AG20443 (cell line): ENCODE results near the gene IKZF5.

Source experiments
- DNase-seq: peaks from one replicate; pipeline ENCODE4 v3.0.0; 2012; ENCODE audit warnings: low spot score, mixed read lengths

IKZF5 gene

DNA sequence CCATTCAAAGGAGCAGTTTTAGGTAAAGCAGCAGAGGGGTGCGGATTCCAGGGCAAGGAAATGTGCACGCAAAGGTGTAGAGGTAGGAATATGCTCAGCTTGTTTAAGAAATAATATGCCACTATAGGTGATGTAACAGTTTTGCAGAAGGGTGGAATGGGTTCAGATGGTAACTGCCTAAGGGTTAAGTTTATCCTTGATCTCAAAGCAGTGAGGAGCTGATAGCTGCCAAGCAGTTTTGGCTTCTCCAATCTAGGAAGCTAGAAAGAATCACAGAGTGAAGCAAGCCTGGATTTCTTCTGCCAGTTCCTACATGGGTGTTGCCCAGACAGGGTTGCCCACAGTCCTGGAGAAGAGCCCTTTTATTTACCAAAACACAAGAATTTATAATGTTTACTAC is 6.2 kb upstream of the IKZF5 start:
- DNase-seq, result no peak

DNA sequence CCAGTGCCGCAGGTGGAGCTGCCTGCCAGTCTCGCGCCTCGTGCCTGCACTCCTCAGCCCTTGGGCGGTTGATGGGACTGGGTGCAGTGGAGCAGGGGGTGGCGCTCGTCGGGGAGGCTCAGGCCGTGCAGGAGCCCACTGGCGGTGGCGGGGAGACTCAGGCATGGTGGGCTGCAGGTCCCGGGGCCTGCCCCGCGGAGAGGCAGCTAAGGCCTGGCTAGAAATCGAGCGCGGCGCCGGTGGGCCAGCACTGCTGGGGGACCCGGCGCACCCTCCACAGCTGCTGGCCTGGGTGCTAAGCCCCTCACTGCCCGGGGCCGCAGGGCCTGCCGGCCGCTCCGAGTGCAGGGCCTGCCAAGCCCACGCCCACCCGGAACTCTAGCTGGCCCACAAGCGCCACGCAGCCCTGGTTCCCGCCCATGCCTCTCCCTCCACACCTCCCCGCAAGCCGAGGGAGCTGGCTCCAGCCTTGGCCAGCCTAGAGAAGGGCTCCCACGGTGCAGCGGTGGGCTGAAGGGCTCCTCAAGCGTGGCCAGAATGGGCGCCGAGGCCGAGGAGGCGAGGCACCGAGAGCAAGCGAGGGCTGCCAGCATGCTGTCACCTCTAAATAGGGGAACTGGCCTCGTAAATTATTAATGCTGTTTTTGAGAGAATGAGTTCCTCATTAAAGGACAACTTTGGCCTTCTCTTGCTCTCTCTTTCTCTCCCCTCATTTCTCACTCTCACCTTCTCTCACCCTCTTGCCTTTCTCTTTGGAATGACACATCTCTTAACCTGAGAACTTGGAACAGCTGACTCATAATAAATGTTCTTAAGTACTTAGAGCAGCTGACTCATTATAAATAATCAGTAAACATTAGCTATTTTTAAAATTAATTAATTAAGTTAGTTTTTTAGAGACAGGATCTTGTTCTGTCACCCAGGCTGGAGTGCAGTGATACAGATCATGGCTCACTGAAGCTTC is 5.1 kb upstream of the IKZF5 start:
- no peak for DNase-seq

DNA sequence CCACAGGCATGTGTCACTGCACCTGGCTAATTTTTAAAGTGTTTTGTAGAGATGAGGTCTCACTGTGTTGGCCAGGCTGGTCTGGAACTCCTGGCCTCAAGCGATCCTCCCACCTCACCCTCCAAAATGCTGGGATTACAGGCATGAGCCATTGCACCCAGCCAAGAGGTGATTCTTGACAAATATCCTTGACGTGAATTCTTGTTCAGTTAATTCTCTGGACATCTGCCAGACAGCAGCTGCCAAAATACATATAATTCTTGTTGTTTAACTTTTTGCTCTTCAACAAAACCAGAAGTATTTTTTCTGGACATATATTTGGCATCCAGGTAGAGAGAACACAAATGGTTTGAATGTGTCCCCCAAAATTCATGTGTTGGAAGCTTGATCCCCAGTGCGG is 3.4 kb upstream of the IKZF5 start:
- DNase-seq, result no peak

DNA sequence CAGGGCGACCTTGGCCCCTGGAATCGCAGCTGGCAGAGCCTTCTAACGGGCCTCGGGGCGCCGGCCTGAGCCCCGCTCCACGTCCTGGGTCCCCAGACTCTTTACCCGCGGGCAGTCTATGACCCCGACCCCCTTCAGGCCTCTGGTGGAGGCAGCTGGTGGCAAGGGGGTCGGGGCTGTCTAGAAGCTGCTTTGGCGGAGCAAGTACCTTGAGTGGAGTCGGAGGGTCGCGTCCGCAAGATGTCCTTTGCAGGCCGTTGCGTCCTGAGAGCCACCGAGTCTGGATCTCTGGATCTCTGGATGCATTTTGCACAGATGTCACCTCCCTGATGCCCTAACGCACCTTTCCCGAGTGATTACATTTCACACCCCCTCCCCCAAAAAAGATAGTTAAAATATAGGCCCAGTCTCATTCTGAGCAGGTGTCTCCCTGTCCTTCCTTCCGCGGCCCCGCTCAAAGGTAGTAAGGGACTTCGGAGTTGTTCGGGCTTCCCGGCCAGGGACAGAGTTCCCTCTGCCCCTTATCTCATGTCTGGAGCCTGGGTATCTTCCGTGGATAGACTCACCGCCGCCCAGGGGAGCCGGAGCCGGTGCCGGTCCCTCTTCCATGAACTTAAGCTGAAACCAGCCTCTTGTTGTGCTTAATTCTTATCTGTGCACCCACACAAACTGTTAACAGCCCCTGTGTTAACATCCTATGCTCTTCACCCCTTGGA is 668 bp upstream of the IKZF5 start:
- DNase-seq, result peak; percentile 39

DNA sequence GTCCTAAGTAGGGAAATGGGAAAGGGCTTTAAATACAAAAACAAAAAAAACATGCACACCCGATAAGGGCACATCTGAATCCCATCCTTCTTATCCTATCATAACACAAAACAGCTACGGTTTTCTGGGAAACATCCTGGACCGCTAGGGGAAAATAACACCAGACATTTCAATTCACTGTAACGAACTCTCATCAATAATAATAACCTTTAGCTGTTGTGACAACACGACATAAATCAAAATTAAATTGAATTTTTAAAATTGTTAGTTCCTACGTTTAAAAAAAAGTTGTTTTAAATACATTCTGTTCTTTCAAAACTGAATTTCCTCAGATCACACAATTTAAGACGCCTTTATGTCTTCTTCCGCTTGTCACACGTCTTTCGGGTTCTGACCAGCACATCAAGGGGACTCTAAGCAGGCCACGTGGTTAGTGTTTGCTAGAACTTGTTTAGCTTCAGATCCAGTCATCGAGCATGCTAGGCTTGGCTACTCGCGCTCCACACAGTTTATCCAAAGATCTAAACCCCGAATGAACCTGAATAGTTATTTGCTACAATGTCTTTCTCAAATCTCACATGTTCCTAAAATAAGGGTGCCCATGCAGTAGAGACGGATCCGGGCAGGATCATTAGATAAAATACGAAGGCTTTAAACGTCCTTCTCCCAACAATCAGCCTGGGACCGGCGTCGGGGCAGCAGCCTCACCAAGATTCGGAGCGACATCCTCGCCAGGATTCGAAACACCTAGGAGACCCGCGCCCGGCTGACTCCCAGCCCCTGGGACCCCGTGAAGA is 839 bp downstream of the IKZF5 start:
- peak; percentile 61 for DNase-seq

DNA sequence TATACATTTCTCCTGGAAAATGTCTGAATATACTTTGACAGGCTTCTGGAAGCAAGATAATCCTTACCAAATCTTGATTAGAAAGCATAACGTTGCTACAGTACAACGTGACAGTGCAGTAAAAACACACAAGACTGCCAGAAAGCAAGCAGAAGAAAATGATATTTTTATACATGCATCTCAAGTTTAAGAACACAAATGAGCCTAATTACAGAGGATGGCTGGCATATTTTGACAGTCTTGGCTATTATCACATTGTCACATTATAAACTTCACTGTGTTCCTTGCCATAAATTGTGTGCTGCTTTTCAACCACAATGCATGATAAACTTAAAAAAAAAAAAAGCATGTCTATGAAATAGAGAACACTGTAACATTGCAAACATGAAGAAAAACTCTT is 4.3 kb downstream of the IKZF5 start:
- no peak for DNase-seq

DNA sequence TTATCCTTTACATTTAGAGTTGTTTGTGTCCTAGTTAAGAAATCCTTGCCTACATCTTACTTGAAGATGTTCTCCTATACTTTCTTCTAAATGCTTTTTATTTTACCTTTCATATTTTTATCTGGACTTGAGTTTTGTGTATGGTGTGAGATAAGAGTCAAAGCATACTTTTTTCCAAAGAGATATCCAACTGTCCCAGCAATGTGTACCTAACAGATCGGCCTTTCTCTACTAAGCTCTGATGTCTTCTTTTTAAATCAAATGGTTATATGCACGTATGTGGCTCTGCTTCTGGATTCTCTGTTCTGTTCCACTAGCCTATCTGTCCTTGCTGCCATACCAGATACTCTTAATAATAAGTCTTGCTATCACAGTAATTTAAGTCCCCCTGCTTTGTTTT is 7.2 kb downstream of the IKZF5 start:
- DNase-seq, result no peak

DNA sequence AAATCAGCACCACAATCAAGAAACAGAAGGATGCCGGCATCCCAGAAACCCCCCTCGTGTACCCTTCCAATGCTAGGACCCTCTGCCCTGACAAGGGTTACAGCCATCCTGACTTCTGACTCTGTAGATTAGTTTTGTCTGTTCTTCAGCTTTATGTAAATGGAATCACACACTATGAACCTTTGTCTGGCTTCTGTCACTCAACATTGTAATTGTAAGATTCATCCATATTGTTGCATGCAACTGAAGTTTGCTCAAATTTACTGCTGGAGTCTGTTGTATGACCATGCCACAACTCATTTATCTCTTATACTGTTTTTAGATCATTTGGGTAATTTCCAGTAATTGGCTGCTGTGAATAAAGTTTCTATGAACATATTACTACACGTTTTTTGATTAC is 8.4 kb downstream of the IKZF5 start:
- DNase-seq, result no peak

DNA sequence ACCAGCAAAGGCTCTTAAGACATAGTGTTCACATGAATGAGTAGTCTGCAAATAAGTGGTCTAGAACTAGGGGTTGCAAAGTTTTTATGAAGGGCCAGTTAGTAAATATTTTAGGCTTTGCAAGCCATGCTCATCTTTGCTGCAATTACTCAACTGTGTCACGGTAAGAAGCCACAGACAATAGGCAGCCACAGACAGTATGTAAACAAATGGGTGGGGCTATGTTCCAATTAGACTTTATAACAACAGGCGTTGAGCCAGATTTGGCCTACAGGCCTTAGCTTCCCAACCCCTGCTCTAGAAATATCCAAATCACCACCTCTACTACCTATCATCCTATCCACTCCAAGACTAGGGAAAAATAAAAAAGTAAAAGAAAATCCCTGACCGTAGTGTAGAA is 9.2 kb downstream of the IKZF5 start:
- DNase-seq, result no peak

DNA sequence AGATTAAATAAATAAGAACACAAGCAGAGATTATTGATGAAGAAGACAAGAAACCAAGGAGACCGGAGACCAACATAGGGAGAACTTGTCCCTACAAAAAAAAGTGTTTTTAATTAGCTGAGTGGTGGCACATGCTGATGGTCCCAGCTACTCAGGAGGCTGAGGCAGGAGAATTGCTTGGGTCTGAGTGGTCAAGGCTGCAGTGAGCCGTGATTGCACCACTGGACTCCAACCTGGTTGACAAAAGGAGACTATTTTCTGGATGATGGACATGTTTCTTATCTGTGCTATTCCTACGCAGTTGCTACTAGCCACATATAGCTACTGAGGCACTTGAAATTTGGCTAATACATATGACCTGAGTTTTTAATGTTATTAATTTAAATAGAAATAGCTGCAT is 9.7 kb downstream of the IKZF5 start:
- no peak for DNase-seq

DNA sequence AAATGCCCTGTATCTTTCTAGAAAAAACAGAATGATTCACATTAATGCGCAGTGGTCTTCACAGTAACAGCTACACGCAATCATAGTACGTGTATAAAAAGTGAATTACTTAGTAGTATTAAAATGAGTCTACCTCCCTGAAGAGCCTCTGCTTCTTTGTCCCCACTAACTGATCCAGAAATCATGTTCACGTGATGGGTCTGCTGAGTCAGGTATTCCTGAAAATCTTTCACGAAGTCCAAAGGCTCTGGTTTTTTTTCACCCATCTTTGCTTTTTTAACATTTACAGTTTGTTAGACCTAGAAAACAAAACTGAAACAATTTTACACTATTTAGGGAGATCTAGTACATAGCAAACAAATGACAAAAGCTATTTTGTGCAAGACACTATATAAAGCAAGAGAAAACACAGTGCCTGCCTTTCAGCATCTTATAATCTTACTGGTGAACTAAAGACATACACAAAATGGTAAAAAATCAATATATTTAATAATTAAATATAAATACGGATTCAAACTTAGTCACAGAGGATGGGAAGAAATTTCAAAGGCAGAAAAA is 10.2 kb downstream of the IKZF5 start:
- DNase-seq, result no peak

DNA sequence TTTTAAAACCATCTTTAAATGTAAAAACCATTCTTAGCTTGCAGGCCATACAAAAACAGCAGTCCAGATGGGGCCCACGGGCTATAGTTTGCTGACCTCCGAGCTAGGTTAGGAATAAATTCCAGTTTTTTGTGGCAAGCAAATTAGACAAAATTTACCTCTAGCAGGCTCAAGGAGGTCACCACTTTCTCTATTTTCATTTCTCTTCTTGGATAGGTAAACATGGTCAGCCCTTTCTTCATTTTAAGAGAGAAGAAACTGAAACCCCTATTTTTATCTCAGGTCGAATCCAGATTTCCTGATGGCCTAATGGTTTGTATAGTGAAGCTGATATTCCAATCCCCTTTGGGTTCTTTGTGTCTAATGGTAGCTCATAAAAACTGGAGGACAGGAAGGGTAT is 10.7 kb downstream of the IKZF5 start:
- DNase-seq, result no peak

DNA sequence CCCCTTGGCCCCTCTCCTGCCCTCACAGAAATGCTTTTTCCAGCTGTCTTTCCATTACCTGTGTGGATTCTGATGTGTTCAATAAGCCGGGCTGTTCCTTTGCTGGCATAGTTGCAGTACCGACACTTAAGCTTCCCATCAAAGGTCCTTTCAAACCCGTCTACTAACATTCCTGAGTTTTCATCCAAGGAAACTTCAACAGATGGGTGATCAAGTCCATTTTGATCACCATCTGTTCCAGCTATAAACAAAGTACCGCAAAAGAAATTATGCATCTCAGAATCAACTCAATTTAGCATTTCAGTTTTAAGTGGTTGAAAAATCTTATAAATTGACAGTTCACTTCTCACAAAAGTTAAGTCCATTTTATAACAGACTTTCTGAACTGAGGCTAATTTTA is 12.7 kb downstream of the IKZF5 start:
- no peak for DNase-seq

DNA sequence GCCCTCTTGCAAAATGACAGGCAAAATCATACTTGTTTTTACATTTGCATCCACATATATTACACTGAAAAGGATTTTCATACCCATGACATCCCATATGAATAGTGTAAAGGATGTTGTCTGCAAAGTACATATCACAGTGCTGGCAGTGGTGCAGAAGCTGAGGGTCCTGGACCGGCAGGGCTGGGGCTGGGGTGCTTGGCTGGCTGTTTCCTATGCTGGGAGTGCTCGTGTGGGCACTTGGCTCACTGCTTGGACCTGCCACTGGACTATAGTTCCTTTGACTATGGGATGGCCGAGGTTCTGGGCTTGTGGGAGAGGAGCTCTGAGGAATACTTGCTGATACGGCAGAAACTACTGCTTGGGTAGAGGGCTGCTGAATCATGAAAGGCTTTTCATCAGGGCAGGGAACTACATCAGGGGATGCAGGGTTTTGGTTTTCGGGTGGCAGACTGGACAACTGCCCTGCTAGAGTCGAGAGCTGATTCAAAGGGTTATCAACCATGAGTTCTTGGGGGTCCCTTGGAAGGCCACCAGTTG is 14.7 kb downstream of the IKZF5 start:
- no peak for DNase-seq

DNA sequence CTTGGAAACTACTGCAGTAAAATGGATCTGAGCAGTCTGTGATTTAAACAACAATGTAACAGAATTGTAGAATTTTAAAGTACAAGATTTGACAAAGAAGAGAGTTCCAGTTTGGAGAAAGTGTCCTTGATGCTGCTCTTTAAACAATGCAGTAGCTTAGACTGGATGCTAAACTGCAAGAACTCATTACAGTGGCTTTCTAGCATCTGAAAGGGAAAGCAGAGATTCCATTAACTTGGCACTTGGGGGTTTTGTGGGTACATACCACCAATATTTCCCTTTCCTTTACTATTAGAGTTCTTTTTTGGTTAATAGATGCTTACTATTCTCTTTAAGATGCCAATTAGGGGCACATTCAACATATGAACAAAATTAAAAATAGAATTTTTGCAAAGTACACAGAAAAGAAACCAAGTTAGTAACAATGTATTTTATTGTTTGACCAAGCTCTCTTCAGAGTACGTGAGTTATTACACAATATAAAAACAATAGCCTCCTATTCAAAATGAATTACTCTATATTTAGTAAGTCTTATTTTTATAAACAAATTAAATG is 16.5 kb downstream of the IKZF5 start:
- no peak for DNase-seq

DNA sequence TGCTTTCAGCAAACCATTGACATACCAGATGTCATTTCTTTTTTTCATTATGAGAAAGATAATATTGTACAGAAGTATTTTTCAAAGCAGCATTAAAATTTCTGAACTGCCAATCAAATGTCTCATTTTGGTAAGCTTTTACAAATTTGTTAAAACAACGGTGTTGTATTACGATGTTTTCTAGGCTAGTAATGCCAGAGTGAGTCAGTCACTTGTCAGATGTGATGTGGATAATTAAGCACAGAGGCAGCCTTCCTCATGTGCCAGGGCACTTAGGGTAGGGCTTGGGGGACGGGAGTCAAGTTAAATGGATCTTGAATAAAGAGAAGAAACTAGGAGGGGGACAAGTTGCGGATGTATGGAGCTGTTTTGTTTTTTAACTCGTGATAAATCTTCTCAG is 18.3 kb downstream of the IKZF5 start:
- DNase-seq, result no peak

DNA sequence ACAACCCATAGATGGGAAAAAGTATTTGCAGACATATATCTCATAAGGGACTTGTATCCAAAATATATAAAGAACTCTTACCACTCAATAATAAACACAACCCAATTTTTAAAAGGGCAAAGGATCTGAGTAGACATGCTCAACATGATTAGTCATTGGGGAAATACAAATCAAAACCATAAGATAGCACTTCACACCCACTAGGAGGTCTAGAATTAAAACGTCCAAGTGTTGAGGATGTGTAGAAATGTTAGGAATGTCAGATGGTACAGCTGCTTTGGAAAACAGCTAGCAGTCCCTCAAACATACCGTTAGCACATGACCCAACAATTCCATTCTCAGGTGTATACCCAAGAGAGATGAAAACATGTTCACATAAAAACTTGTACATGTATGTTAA is 20.1 kb downstream of the IKZF5 start:
- no peak for DNase-seq

DNA sequence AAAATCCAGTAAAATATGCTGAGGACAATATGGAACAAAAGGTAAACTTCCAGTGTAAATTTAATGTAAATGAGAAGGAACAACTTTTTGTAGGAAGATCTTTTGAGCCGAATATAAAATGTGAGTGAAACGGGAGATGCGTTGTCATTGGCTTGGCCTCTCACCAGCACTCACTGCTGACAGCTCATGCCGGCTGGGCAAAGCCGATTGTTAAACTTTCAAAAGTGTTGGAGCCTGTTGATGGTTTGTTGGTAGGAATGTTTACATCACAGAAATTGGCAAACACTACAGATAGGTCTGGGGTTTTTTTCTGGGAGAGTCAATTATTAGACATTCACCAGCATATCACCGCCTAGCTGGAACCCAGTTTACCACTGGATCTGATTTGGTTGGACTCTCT is 22.3 kb downstream of the IKZF5 start:
- DNase-seq, result no peak

DNA sequence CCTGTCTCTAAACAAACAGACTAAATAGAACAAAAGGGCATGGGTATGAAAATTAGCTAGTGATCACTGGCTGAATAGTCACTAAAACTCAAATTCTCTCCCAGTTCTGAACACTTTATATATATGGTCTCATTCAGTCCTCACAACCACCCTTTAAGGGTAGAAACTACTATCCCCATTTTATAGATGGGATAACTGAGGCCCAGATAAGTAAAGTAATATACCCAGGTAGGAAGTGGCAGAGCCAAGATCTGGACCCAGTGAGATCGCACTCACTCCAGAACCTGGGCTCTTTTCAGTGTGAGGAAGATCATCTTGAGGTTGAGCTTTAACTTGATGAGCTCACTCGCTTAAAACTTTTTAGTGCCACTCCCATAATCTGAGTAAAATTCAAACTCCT is 23.9 kb downstream of the IKZF5 start:
- DNase-seq, result no peak

DNA sequence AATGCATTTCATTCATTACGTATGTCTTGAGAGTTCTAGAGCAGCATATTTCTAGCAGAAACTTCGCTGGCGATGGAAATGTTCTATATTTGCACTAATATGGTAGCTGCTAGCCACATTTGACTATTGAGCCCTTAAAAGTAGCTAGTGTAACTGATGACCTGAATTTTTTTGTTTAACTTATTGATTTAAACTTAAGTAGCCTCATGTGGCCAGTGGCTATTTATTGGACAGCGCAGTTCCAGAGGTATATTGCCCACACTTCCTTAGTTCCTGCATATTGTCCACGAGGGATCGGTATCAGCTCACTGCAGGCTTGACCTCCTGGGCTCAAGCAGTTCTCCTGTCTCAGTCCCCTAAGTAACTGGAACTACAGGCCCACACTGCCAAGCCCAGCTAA is 24.7 kb downstream of the IKZF5 start:
- no peak for DNase-seq

DNA sequence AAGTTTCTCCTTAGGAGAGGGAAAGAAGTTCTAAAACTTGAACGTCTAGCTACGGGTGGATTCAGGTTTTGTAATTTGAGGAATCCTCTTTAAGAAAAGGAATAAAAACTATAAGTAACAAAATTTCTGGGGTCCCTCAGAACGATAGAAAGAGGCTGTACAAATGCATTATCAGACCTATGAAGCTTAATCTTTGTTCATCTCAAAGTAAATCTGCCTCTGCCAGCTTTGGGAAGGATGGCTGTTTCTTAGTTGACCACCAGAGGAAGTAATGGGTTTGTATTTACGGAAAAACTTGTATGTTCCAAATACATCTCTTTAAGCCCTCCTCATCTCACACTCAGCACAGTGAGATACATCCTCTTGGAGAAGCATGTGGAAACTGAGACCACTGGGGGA is 27.5 kb downstream of the IKZF5 start:
- peak; percentile 60 for DNase-seq
